Stimulated activated naive CD8-positive, alpha-beta T cell treated with anti-CD3 and anti-CD28 coated beads, Interleukin-15, amount 100 ng/mL, for 72 hours (primary cell): Measurements from ENCODE around the gene PIR.

Source experiments
- ATAC-seq: fragments of 150-1000 bp; cut with Tn5 transposase; 2 replicates; pipeline ENCODE4 v1.10.0; 2021; ENCODE audit warnings: mild to moderate bottlenecking, moderate library complexity
- DNase-seq, 2 donors: peaks; one replicate each; pipeline ENCODE4 v3.0.0; 2021 to 2022
- H3K27ac Mint-ChIP-seq, 2 donors: one replicate each; pipeline ENCODE4 v1.8.0; 2022; ENCODE audit warnings: mild to moderate bottlenecking in 2 of 2, mixed read lengths in 2 of 2, moderate library complexity in 2 of 2
- H3K27me3 Mint-ChIP-seq: one replicate; pipeline ENCODE4 v1.8.0; 2022; ENCODE audit warnings: mixed read lengths
- H3K4me1 Mint-ChIP-seq: one replicate; pipeline ENCODE4 v1.8.0; 2022; ENCODE audit warnings: mild to moderate bottlenecking, mixed read lengths
- H3K4me3 Mint-ChIP-seq, 2 donors: one replicate each; pipeline ENCODE4 v1.8.0; 2022; ENCODE audit warnings: mild to moderate bottlenecking in 2 of 2, mixed read lengths in 2 of 2, moderate library complexity in 1 of 2
- H3K9me3 Mint-ChIP-seq, 2 donors: one replicate each; pipeline ENCODE4 v1.8.0; 2022; ENCODE audit warnings: mixed read lengths in 2 of 2

Gene PIR

GRCh38 chrX:15464704-15465103 lies 28.4 kb downstream of the PIR start:
- no peak overlapping the region for H3K4me3 Mint-ChIP-seq
- H3K4me1 Mint-ChIP-seq, result peaks cover 6% of the 10 kb centered on the region
- DNase-seq, result no peak
- H3K27ac Mint-ChIP-seq, result no peak overlapping the region
- no peak for ATAC-seq
- no peaks in the 10 kb centered on the region for H3K9me3 Mint-ChIP-seq
- peaks cover 7% of the 10 kb centered on the region for H3K27me3 Mint-ChIP-seq

GRCh38 chrX:15451913-15452312 lies 41.2 kb downstream of the PIR start:
- DNase-seq (no peak), ATAC-seq (no peak)
- Mint-ChIP-seq H3K9me3 (no peaks in the 10 kb centered on the region), H3K27me3 (no peaks in the 10 kb centered on the region), H3K27ac (no peak overlapping the region), H3K4me3 (no peak overlapping the region), H3K4me1 (no peaks in the 10 kb centered on the region)

GRCh38 chrX:15448010-15448639 lies 45.0 kb downstream of the PIR start:
- DNase-seq (no peak), ATAC-seq (no peak)
- Mint-ChIP-seq H3K9me3 (no peaks in the 10 kb centered on the region), H3K4me3 (no peak overlapping the region), H3K4me1 (no peaks in the 10 kb centered on the region), H3K27ac (no peak overlapping the region), H3K27me3 (no peaks in the 10 kb centered on the region)

- Mint-ChIP-seq H3K27ac (no peak overlapping the region), H3K27me3 (peaks cover 15% of the 10 kb centered on the region), H3K4me1 (no peaks in the 10 kb centered on the region), H3K9me3 (no peaks in the 10 kb centered on the region), H3K4me3 (no peak overlapping the region)
- DNase-seq (no peak), ATAC-seq (no peak)
Measured at GRCh38 chrX:15441464-15441863, 51.7 kb downstream of the PIR start.

GRCh38 chrX:15438332-15438731 lies 54.8 kb downstream of the PIR start:
- DNase-seq, result no peak

GRCh38 chrX:15437724-15438123 lies 55.4 kb downstream of the PIR start:
- H3K4me1 Mint-ChIP-seq, result no peaks in the 10 kb centered on the region
- H3K27ac Mint-ChIP-seq, result no peak overlapping the region
- no peaks in the 10 kb centered on the region for H3K9me3 Mint-ChIP-seq
- no peak for DNase-seq
- no peak overlapping the region for H3K4me3 Mint-ChIP-seq
- H3K27me3 Mint-ChIP-seq, result peaks cover 26% of the 10 kb centered on the region
- ATAC-seq, result no peak

More at GRCh38 chrX:15438332-15438731, 54.8 kb downstream of the PIR start:
- Mint-ChIP-seq H3K4me1 (no peaks in the 10 kb centered on the region), H3K4me3 (no peak overlapping the region), H3K27me3 (peaks cover 20% of the 10 kb centered on the region), H3K27ac (no peak overlapping the region), H3K9me3 (no peaks in the 10 kb centered on the region)
- ATAC-seq, result no peak

GRCh38 chrX:15435836-15436619 lies 57.1 kb downstream of the PIR start:
- Mint-ChIP-seq H3K4me1 (no peaks in the 10 kb centered on the region), H3K4me3 (no peak overlapping the region), H3K27me3 (peaks cover 32% of the 10 kb centered on the region), H3K9me3 (no peaks in the 10 kb centered on the region), H3K27ac (no peak overlapping the region)
- ATAC-seq (no peak), DNase-seq (no peak)

- no peak overlapping the region for H3K4me3 Mint-ChIP-seq
- ATAC-seq, result no peak
- H3K27me3 Mint-ChIP-seq, result peaks cover 25% of the 10 kb centered on the region
- DNase-seq, result no peak
- H3K4me1 Mint-ChIP-seq, result no peaks in the 10 kb centered on the region
- no peak overlapping the region for H3K27ac Mint-ChIP-seq
- H3K9me3 Mint-ChIP-seq, result no peaks in the 10 kb centered on the region
Measured at GRCh38 chrX:15434205-15434604, 58.9 kb downstream of the PIR start.

- DNase-seq (no peak), ATAC-seq (no peak)
- Mint-ChIP-seq H3K27ac (no peak overlapping the region), H3K27me3 (peaks cover 17% of the 10 kb centered on the region), H3K4me3 (no peak overlapping the region), H3K4me1 (no peaks in the 10 kb centered on the region), H3K9me3 (no peaks in the 10 kb centered on the region)
Measured at GRCh38 chrX:15430584-15430983, 62.5 kb downstream of the PIR start.

- no peak overlapping the region for H3K27ac Mint-ChIP-seq
- no peaks in the 10 kb centered on the region for H3K9me3 Mint-ChIP-seq
- ATAC-seq, result no peak
- no peaks in the 10 kb centered on the region for H3K4me1 Mint-ChIP-seq
- peaks cover 17% of the 10 kb centered on the region for H3K27me3 Mint-ChIP-seq
- H3K4me3 Mint-ChIP-seq, result no peak overlapping the region
- no peak for DNase-seq
Measured at GRCh38 chrX:15430076-15430475, 63.1 kb downstream of the PIR start.

- Mint-ChIP-seq H3K27me3 (no peaks in the 10 kb centered on the region), H3K4me3 (no peak overlapping the region), H3K9me3 (no peaks in the 10 kb centered on the region), H3K4me1 (no peaks in the 10 kb centered on the region), H3K27ac (no peak overlapping the region)
- ATAC-seq, result no peak
- DNase-seq, result no peak
Measured at GRCh38 chrX:15425024-15425423, 68.1 kb downstream of the PIR start.

GRCh38 chrX:15418707-15419181 lies 74.4 kb downstream of the PIR start:
- Mint-ChIP-seq H3K4me3 (no peak overlapping the region), H3K9me3 (no peaks in the 10 kb centered on the region)

GRCh38 chrX:15418041-15418706 lies 75.0 kb downstream of the PIR start:
- Mint-ChIP-seq H3K4me1 (no peaks in the 10 kb centered on the region), H3K4me3 (no peak overlapping the region), H3K27me3 (no peaks in the 10 kb centered on the region), H3K9me3 (no peaks in the 10 kb centered on the region), H3K27ac (no peak overlapping the region)
- ATAC-seq (no peak), DNase-seq (no peak)

More at GRCh38 chrX:15418707-15419181, 74.4 kb downstream of the PIR start:
- Mint-ChIP-seq H3K27me3 (no peaks in the 10 kb centered on the region), H3K4me1 (no peaks in the 10 kb centered on the region), H3K27ac (no peak overlapping the region)
- no peak for DNase-seq
- no peak for ATAC-seq

GRCh38 chrX:15416133-15416993 lies 76.8 kb downstream of the PIR start:
- Mint-ChIP-seq H3K4me1 (no peaks in the 10 kb centered on the region), H3K4me3 (no peak overlapping the region), H3K27ac (no peak overlapping the region), H3K27me3 (no peaks in the 10 kb centered on the region), H3K9me3 (no peaks in the 10 kb centered on the region)
- ATAC-seq (no peak), DNase-seq (no peak)

GRCh38 chrX:15413101-15413500 lies 80.0 kb downstream of the PIR start:
- ATAC-seq (no peak), DNase-seq (no peak)
- Mint-ChIP-seq H3K27me3 (no peaks in the 10 kb centered on the region), H3K9me3 (no peaks in the 10 kb centered on the region), H3K4me3 (no peak overlapping the region), H3K4me1 (no peaks in the 10 kb centered on the region), H3K27ac (no peak overlapping the region)
